OCI-LY1 (cell line): ENCODE results near the gene RBMS3.
A peak's percentile ranks its signal among the peaks of the same experiment; 100 is the strongest.

Source experiments
- H2AFZ ChIP-seq: fragments of 200-600 bp; sonication (generic), shearing (Covaris generic); 2 replicates; pipeline ENCODE4 v1.6.0; 2014; ENCODE audit warnings: antibody characterized with exemption, mild to moderate bottlenecking, low read length
- H3F3A ChIP-seq: fragments of 200-600 bp; sonication (generic), shearing (Covaris generic); 2 replicates; pipeline ENCODE4 v1.6.0; 2014; ENCODE audit warnings: mild to moderate bottlenecking, antibody characterized with exemption, low read length, moderate library complexity; ENCODE audit not compliant: insufficient read depth
- H3K27ac ChIP-seq: fragments of 200-600 bp; sonication (generic); 2 replicates; pipeline ENCODE4 v1.5.1; 2014; ENCODE audit warnings: low read length, mixed run types, mild to moderate bottlenecking, low read depth; ENCODE audit not compliant: poor library complexity, severe bottlenecking
- H3K27me3 ChIP-seq: fragments of 200-600 bp; sonication (generic); 2 replicates; pipeline ENCODE4 v1.6.0; 2014; ENCODE audit warnings: antibody characterized with exemption, mild to moderate bottlenecking, low read length, moderate library complexity; ENCODE audit not compliant: insufficient read depth
- H3K36me3 ChIP-seq: fragments of 200-600 bp; sonication (generic); 2 replicates; pipeline ENCODE4 v1.6.1; 2014; ENCODE audit warnings: mild to moderate bottlenecking, antibody characterized with exemption, low read length, moderate library complexity, mixed read lengths; ENCODE audit not compliant: insufficient read depth
- H3K4me1 ChIP-seq: fragments of 200-600 bp; sonication (generic); 2 replicates; pipeline ENCODE4 v1.5.1; 2014; ENCODE audit warnings: mild to moderate bottlenecking, low read length, moderate library complexity; ENCODE audit not compliant: insufficient read depth, severe bottlenecking
- H3K4me2 ChIP-seq: fragments of 200-600 bp; sonication (generic), shearing (Covaris generic); 2 replicates; pipeline ENCODE4 v1.6.1; 2014; ENCODE audit warnings: low read length
- H3K4me3 ChIP-seq: fragments of 200-600 bp; sonication (generic); 2 replicates; pipeline ENCODE4 v1.5.1; 2014; ENCODE audit warnings: low read length, low read depth, mild to moderate bottlenecking, mixed read lengths; ENCODE audit not compliant: poor library complexity, severe bottlenecking
- H3K79me2 ChIP-seq: fragments of 200-600 bp; shearing (Covaris generic); 2 replicates; pipeline ENCODE4 v1.6.1; 2016; ENCODE audit warnings: mixed run types, low read length, mixed read lengths; ENCODE audit not compliant: insufficient read depth
- H3K9ac ChIP-seq: fragments of 200-600 bp; sonication (generic), shearing (Covaris generic); 2 replicates; pipeline ENCODE4 v1.6.1; 2014; ENCODE audit warnings: mild to moderate bottlenecking, low read length, mixed read lengths
- H3K9me2 ChIP-seq: fragments of 200-600 bp; sonication (generic), shearing (Covaris generic); 2 replicates; pipeline ENCODE4 v1.6.1; 2014; ENCODE audit warnings: low read depth, mild to moderate bottlenecking, low read length, mixed read lengths
- H3K9me3 ChIP-seq: fragments of 200-600 bp; shearing (Covaris generic); 2 replicates; pipeline ENCODE4 v1.6.1; 2014; ENCODE audit warnings: low read length, mixed read lengths
- H4K20me1 ChIP-seq: fragments of 200-600 bp; sonication (generic), shearing (Covaris generic); 2 replicates; pipeline ENCODE4 v1.6.0; 2016; ENCODE audit warnings: mild to moderate bottlenecking, low read length; ENCODE audit not compliant: insufficient read depth
- EZH2 ChIP-seq: fragments of 200-600 bp; sonication (generic), shearing (Covaris generic); IDR thresholded peaks from 2 replicates; pipeline ENCODE4 v1.8.0; 2017; ENCODE audit warnings: borderline replicate concordance, mixed run types, mild to moderate bottlenecking, antibody characterized with exemption, low read length, moderate library complexity, mixed read lengths
- TF ChIP-seq, protein P1 (sequence below): fragments of 200-600 bp; sonication (generic), shearing (Covaris generic); IDR thresholded peaks from 2 replicates; pipeline ENCODE4 v1.5.1; 2017; ENCODE audit warnings: mild to moderate bottlenecking, antibody characterized with exemption, low read length, moderate library complexity, mixed read lengths

Gene RBMS3

GRCh38 chr3:29512641-29513040 lies 231.8 kb downstream of the RBMS3 start:
- no peak overlapping the region for H2AFZ ChIP-seq
- no peaks in the 10 kb centered on the region for H3K9me2 ChIP-seq
- TF ChIP-seq, protein P1, sequence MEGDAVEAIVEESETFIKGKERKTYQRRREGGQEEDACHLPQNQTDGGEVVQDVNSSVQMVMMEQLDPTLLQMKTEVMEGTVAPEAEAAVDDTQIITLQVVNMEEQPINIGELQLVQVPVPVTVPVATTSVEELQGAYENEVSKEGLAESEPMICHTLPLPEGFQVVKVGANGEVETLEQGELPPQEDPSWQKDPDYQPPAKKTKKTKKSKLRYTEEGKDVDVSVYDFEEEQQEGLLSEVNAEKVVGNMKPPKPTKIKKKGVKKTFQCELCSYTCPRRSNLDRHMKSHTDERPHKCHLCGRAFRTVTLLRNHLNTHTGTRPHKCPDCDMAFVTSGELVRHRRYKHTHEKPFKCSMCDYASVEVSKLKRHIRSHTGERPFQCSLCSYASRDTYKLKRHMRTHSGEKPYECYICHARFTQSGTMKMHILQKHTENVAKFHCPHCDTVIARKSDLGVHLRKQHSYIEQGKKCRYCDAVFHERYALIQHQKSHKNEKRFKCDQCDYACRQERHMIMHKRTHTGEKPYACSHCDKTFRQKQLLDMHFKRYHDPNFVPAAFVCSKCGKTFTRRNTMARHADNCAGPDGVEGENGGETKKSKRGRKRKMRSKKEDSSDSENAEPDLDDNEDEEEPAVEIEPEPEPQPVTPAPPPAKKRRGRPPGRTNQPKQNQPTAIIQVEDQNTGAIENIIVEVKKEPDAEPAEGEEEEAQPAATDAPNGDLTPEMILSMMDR, result no peak
- H3K27me3 ChIP-seq, result no peaks in the 10 kb centered on the region
- peaks cover 3% of the 10 kb centered on the region; the same call in 1 of the 2 replicates for H3K9me3 ChIP-seq
- H3K27ac ChIP-seq, result no peak overlapping the region
- no peaks in the 10 kb centered on the region for H3F3A ChIP-seq
- 0 out of 2 replicates have a peak overlapping the region, but pooled peaks have one; percentile 42 for H3K4me2 ChIP-seq
- no peak overlapping the region for H3K4me3 ChIP-seq
- H3K9ac ChIP-seq, result no peak overlapping the region
- H3K36me3 ChIP-seq, result no peaks in the 10 kb centered on the region; the same call in 1 of the 2 replicates
- no peaks in the 10 kb centered on the region for H3K79me2 ChIP-seq
- peaks cover 47% of the 10 kb centered on the region for H3K4me1 ChIP-seq
- H4K20me1 ChIP-seq, result no peaks in the 10 kb centered on the region

DNA sequence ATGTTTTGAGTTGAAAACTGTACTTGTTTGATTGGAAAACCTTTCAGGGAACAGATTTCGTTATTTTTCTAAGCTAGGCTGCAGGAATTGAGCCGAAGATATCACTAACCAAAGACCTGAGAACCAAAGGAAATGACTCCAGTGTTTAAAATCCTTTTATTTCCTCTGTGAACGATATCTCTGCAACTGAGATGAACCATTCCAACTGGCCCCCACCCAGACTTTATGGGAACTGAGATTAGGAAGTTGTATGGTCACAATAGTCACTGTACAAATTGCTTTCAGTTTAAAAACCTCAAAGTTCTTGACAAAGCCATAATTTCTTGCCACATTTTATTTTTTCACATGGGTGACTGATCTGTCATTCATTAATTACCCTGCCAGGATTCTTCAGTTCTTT lies 232.4 kb downstream of the RBMS3 start:
- H3K79me2 ChIP-seq, result no peaks in the 10 kb centered on the region
- no peaks in the 10 kb centered on the region; the same call in 1 of the 2 replicates for H3K36me3 ChIP-seq
- no peak overlapping the region for H3K9ac ChIP-seq
- H3K4me3 ChIP-seq, result no peak overlapping the region
- no peak for TF ChIP-seq EZH2
- TF ChIP-seq, protein P1, result no peak
- peaks cover 53% of the 10 kb centered on the region for H3K4me1 ChIP-seq
- H4K20me1 ChIP-seq, result no peaks in the 10 kb centered on the region
- H3F3A ChIP-seq, result no peaks in the 10 kb centered on the region
- H3K4me2 ChIP-seq, result peak overlapping the region; percentile 42
- H2AFZ ChIP-seq, result no peak overlapping the region
- H3K9me2 ChIP-seq, result no peaks in the 10 kb centered on the region
- H3K9me3 ChIP-seq, result peaks cover 3% of the 10 kb centered on the region; the same call in 1 of the 2 replicates
- no peak overlapping the region for H3K27ac ChIP-seq
- H3K27me3 ChIP-seq, result no peaks in the 10 kb centered on the region

GRCh38 chr3:29514170-29514569 lies 233.3 kb downstream of the RBMS3 start:
- no peaks in the 10 kb centered on the region for H3F3A ChIP-seq
- H3K9me3 ChIP-seq, result peaks cover 3% of the 10 kb centered on the region; the same call in 1 of the 2 replicates
- H3K79me2 ChIP-seq, result no peaks in the 10 kb centered on the region
- no peak overlapping the region for H3K4me2 ChIP-seq
- H3K9ac ChIP-seq, result no peak overlapping the region
- H3K4me1 ChIP-seq, result peaks cover 62% of the 10 kb centered on the region
- no peaks in the 10 kb centered on the region for H3K9me2 ChIP-seq
- no peaks in the 10 kb centered on the region for H4K20me1 ChIP-seq
- no peak overlapping the region for H3K4me3 ChIP-seq
- H3K27me3 ChIP-seq, result no peaks in the 10 kb centered on the region
- H3K36me3 ChIP-seq, result no peaks in the 10 kb centered on the region; the same call in 1 of the 2 replicates
- no peak overlapping the region for H2AFZ ChIP-seq
- no peak overlapping the region for H3K27ac ChIP-seq
- TF ChIP-seq EZH2, result no peak
- TF ChIP-seq, protein P1, result no peak
